ENCODE measurements around the gene L3MBTL4.

The L3MBTL4 gene

DNA sequence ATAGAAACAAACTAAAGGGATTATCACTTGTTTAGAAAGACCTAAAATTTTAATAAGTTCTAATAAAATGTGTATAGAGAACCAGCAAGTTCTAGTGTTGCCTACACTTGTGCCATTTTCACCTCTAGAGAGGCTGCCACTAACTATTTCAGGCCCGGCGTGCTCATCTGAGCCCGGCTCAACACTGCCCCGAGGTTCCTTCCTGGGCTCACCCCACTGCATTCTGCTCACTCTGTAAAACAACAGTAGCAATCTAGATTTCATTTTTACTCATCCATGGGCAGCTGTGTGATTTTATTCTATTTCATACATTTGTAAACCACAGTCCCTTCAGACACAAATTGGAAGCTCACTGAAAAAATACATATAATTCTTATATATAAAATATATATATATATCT is 253.2 kb downstream of the L3MBTL4 start:
- Histone ChIP-seq H3K9me3 (ENCODE audit: severe bottlenecking) (peaks cover 16% of the 10 kb centered on the region), H3K4me3 (ENCODE audit: low read depth, low read length) (no peak overlapping the region), H3K27ac (no peak overlapping the region), H3K27me3 (ENCODE audit: insufficient read depth, low read depth, severe bottlenecking) (no peaks in the 10 kb centered on the region), H3K36me3 (no peaks in the 10 kb centered on the region)
- no peak for DNase-seq
- TF ChIP-seq, protein P1, sequence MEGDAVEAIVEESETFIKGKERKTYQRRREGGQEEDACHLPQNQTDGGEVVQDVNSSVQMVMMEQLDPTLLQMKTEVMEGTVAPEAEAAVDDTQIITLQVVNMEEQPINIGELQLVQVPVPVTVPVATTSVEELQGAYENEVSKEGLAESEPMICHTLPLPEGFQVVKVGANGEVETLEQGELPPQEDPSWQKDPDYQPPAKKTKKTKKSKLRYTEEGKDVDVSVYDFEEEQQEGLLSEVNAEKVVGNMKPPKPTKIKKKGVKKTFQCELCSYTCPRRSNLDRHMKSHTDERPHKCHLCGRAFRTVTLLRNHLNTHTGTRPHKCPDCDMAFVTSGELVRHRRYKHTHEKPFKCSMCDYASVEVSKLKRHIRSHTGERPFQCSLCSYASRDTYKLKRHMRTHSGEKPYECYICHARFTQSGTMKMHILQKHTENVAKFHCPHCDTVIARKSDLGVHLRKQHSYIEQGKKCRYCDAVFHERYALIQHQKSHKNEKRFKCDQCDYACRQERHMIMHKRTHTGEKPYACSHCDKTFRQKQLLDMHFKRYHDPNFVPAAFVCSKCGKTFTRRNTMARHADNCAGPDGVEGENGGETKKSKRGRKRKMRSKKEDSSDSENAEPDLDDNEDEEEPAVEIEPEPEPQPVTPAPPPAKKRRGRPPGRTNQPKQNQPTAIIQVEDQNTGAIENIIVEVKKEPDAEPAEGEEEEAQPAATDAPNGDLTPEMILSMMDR (IDR thresholded peaks at IDR 0.05; ENCODE audit: low read depth, low read length), result no peak

DNA sequence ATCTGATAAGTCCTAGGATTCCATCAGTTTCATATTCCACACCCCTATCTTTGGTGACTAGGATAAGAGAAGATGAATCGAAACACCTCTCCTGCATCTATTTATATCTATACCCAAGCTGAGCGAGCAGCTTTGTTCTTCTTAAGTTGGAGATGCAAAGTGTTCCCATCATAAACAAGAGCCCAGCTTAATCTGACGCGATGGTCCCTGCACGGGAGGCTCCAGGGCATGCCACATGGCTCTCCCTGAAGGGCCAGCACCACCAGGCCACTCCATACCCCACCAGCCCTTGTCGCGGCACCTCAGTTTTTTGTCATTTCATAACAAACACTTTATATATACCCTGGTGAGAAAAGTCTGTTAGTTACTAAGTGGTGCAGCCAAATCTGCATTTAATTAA is 255.3 kb downstream of the L3MBTL4 start:
- Histone ChIP-seq H3K4me3 (ENCODE audit: low read depth, low read length) (no peak overlapping the region), H3K9me3 (ENCODE audit: severe bottlenecking) (peaks cover 11% of the 10 kb centered on the region), H3K27ac (no peak overlapping the region), H3K36me3 (no peaks in the 10 kb centered on the region), H3K27me3 (ENCODE audit: insufficient read depth, low read depth, severe bottlenecking) (no peaks in the 10 kb centered on the region)
- TF ChIP-seq, protein P1 (IDR thresholded peaks at IDR 0.05; ENCODE audit: low read depth, low read length), result no peak
- DNase-seq, result no peak

DNA sequence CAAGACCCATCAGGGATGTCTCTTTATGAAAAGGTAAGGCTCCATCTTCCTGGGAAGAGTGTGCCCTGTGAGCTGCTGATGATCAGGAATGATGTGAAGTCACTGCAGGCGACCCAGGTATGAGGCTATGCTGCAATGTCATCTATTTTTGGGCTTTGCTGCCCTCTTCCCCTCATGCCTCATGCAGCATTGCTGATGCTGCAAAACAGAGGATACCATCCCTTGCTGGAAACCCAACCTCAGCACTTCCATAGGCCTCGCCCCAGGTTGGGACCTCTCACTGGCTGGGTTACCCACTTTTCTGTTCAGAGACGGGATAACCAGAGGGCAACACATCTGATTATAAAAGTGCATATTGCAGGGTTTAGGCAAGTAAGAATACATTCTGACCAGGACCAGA is 255.8 kb downstream of the L3MBTL4 start:
- no peaks in the 10 kb centered on the region for H3K36me3 ChIP-seq
- no peak overlapping the region for H3K27ac ChIP-seq
- peaks cover 7% of the 10 kb centered on the region for H3K9me3 ChIP-seq (ENCODE audit: severe bottlenecking)
- no peak overlapping the region for H3K4me3 ChIP-seq (ENCODE audit: low read depth, low read length)
- no peaks in the 10 kb centered on the region for H3K27me3 ChIP-seq (ENCODE audit: insufficient read depth, low read depth, severe bottlenecking)
- TF ChIP-seq, protein P1 (IDR thresholded peaks at IDR 0.05; ENCODE audit: low read depth, low read length), result no peak
- no peak for DNase-seq

DNA sequence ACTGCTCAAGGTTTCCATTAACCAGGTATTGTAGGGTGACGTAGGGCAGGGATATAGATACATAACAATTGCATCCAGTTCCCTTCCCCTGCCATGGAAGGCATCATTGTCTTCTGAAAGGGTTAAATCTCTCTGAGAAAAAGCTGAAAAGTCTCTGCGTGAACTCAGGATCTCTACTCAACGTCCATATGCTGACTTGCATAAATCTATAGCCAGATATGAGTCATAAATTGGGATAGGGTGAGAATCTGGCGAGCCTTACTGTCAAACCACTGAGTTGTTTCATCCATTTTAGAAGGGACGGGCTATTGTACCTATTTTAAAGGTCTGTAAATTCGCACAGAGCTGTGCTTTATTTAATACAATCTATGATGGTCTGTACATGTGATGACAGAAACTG is 258.3 kb downstream of the L3MBTL4 start:
- Histone ChIP-seq H3K27me3 (ENCODE audit: insufficient read depth, low read depth, severe bottlenecking) (peaks cover 3% of the 10 kb centered on the region), H3K27ac (no peak overlapping the region), H3K4me3 (ENCODE audit: low read depth, low read length) (no peak overlapping the region), H3K36me3 (no peaks in the 10 kb centered on the region), H3K9me3 (ENCODE audit: severe bottlenecking) (no peaks in the 10 kb centered on the region)
- TF ChIP-seq, protein P1 (IDR thresholded peaks at IDR 0.05; ENCODE audit: low read depth, low read length), result no peak
- DNase-seq, result no peak

DNA sequence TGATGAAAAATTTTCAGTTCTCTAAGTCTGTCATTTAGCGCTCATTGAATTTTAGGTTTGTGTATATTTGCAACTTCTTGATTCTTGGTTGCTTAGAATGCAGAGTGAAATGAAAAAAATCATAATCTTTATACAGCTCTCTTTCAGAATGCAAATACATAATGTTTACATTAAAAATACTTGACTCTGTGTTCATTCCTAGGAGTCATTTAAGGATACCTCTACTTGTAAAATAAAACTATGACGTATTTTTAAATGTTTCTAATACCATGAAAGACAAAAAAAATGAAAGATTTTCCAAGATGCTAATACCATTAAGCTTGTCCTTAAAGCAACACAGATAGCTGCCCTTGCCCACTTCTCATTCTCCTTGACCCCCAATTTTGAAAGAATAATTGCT is 259.0 kb downstream of the L3MBTL4 start:
- Histone ChIP-seq H3K9me3 (ENCODE audit: severe bottlenecking) (no peaks in the 10 kb centered on the region), H3K36me3 (no peaks in the 10 kb centered on the region), H3K27ac (no peak overlapping the region), H3K27me3 (ENCODE audit: insufficient read depth, low read depth, severe bottlenecking) (peaks cover 3% of the 10 kb centered on the region), H3K4me3 (ENCODE audit: low read depth, low read length) (no peak overlapping the region)
- DNase-seq, result no peak
- TF ChIP-seq, protein P1 (IDR thresholded peaks at IDR 0.05; ENCODE audit: low read depth, low read length), result no peak

DNA sequence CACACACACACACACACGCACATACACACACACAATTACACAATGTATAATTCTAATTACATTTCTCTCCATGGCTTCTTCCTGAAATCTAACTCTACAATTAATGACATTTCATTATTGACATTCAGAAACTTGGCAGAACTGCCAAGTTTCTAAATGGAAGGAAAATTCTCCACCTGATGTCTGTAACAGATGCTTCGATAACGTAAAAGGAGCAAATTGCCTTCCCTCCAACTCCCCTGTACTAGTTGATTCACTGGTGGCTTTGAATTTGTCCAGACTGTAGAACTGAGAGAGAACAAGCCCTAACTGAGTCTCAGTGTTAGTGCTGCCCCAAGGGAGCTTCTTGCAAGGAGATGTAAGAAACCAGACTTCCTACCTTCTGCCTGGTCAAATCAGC is 264.3 kb downstream of the L3MBTL4 start:
- no peaks in the 10 kb centered on the region for H3K9me3 ChIP-seq (ENCODE audit: severe bottlenecking)
- no peak overlapping the region for H3K4me3 ChIP-seq (ENCODE audit: low read depth, low read length)
- no peaks in the 10 kb centered on the region for H3K36me3 ChIP-seq
- no peak for DNase-seq
- TF ChIP-seq, protein P1 (IDR thresholded peaks at IDR 0.05; ENCODE audit: low read depth, low read length), result no peak
- H3K27ac ChIP-seq, result no peak overlapping the region
- peaks cover 3% of the 10 kb centered on the region for H3K27me3 ChIP-seq (ENCODE audit: insufficient read depth, low read depth, severe bottlenecking)

Data from WERI-Rb-1 (cell line).